A549 (cell line): ENCODE results near the gene CCDC183. TPM values are rescaled to one million over a fixed set of nuclear protein-coding genes. Genes with fewer than 3 reads are reported as not detected.

ENCODE experiments used
- ATAC-seq, 2 experiments: fragments of 200-7000 bp in 1 of 2; fragments of >200 bp in 1 of 2; cut with Nextera tagmentation in 1 of 2; cut with Tn5 transposase in 1 of 2; 3 replicates each; pipeline versions ENCODE4 v1.8.0 to v1.9.1; 2018 to 2020; ENCODE audit warnings: mild to moderate bottlenecking in 1 of 2, moderate library complexity in 1 of 2
- CTCF ChIA-PET: fragments of 300-600 bp; sonication (Branson Sonifier 250); formaldehyde crosslinking; extraction: SDS; loops from one replicate; lab custom pipeline; 2021; ENCODE audit warnings: antibody characterized with exemption, inconsistent platforms; lab: Yijun Ruan, JAX
- POLR2A ChIA-PET: fragments of 350-600 bp; formaldehyde crosslinking; extraction: SDS; loops from one replicate; lab custom pipeline; 2021; ENCODE audit warnings: antibody characterized with exemption, inconsistent platforms; lab: Yijun Ruan, JAX
- DNase-seq, 2 experiments: peaks; one replicate each; pipeline versions ENCODE4 v3.0.0 to v3.0.0-alpha.2; 2011 to 2016; ENCODE audit warnings: low read depth in 1 of 2, low spot score in 1 of 2
- FAIRE-seq: peaks from 2 replicates; lab custom pipeline; 2011; peaks lifted over from hg19 to GRCh38; lab: Jason Lieb, UNC
- H3K27ac ChIP-seq, 2 experiments: fragments of >200 bp; sonication (Bioruptor Twin); formaldehyde crosslinking; 3 replicates each; pipeline ENCODE4 v1.5.1; 2016 to 2017
- H3K4me1 ChIP-seq: fragments of >200 bp; sonication (Bioruptor Twin); formaldehyde crosslinking; 3 replicates; pipeline ENCODE4 v1.6.1; 2016
- H3K4me2 ChIP-seq: fragments of >200 bp; sonication (Bioruptor Twin); formaldehyde crosslinking; 3 replicates; pipeline ENCODE4 v1.6.1; 2016
- H3K4me3 ChIP-seq: fragments of >200 bp; sonication (Bioruptor Twin); formaldehyde crosslinking; 3 replicates; pipeline ENCODE4 v1.5.1; 2016
- H3K9me3 ChIP-seq: fragments of >200 bp; sonication (Bioruptor Twin); formaldehyde crosslinking; 3 replicates; pipeline ENCODE4 v1.6.1; 2016
- ATOH8 ChIP-seq: fragments of 250-450 bp; sonication (Bioruptor Pico); IDR thresholded peaks from 2 replicates; pipeline ENCODE4 v1.5.0; 2020; ENCODE audit warnings: low read depth, mild to moderate bottlenecking, moderate library complexity
- BCL3 ChIP-seq: fragments of >200 bp; sonication (Bioruptor Twin); formaldehyde crosslinking; IDR thresholded peaks from 3 replicates; pipeline ENCODE4 v1.6.1; 2016
- BHLHE40 ChIP-seq: IDR thresholded peaks from 2 replicates; pipeline ENCODE4 v1.6.1; 2012; ENCODE audit warnings: low read depth, low read length, inconsistent platforms
- CHD2 ChIP-seq: fragments of 150-350 bp; IDR thresholded peaks from 2 replicates; pipeline ENCODE4 v1.6.1; 2014; ENCODE audit warnings: low read length; ENCODE audit not compliant: partially characterized antibody
- CHD4 ChIP-seq: fragments of 200-600 bp; sonication (generic); IDR thresholded peaks from 2 replicates; pipeline ENCODE4 v1.6.1; 2016; ENCODE audit warnings: antibody characterized with exemption, mild to moderate bottlenecking, borderline replicate concordance
- EHF ChIP-seq: fragments of 250-450 bp; sonication (Bioruptor Pico); IDR thresholded peaks from 2 replicates; pipeline ENCODE4 v1.5.0; 2020; ENCODE audit warnings: mild to moderate bottlenecking
- ELK1 ChIP-seq: fragments of 150-350 bp; IDR thresholded peaks from 2 replicates; pipeline ENCODE4 v1.6.1; 2014; ENCODE audit warnings: low read depth, mild to moderate bottlenecking, low read length
- ESRRA ChIP-seq: fragments of 150-350 bp; IDR thresholded peaks from 2 replicates; pipeline ENCODE4 v1.6.1; 2014; ENCODE audit warnings: mild to moderate bottlenecking, low read length, borderline replicate concordance
- FOSB ChIP-seq: fragments of 250-450 bp; sonication (Bioruptor Pico); IDR thresholded peaks from 2 replicates; pipeline ENCODE4 v1.5.0; 2020; ENCODE audit warnings: mild to moderate bottlenecking, moderate library complexity
- GATA3 ChIP-seq: IDR thresholded peaks from 2 replicates; pipeline ENCODE4 v1.6.1; 2012; ENCODE audit warnings: borderline replicate concordance
- HDAC2 ChIP-seq: fragments of 200-600 bp; sonication (generic); IDR thresholded peaks from 2 replicates; pipeline ENCODE4 v1.6.1; 2016
- HMGXB4 ChIP-seq: fragments of 250-450 bp; sonication (Bioruptor Pico); IDR thresholded peaks from 2 replicates; pipeline ENCODE4 v1.5.0; 2021; ENCODE audit warnings: mild to moderate bottlenecking, moderate library complexity, borderline replicate concordance
- MAFK ChIP-seq: fragments of 450-650 bp; IDR thresholded peaks from 2 replicates; pipeline ENCODE4 v1.6.1; 2014; ENCODE audit not compliant: partially characterized antibody
- MAX ChIP-seq: IDR thresholded peaks from 2 replicates; pipeline ENCODE4 v1.6.1; 2012
- PHF8 ChIP-seq: fragments of 200-600 bp; sonication (generic); IDR thresholded peaks from 2 replicates; pipeline ENCODE4 v1.6.1; 2016; ENCODE audit warnings: low read depth, mild to moderate bottlenecking, antibody characterized with exemption, moderate library complexity, borderline replicate concordance
- RFX5 ChIP-seq: fragments of 450-650 bp; IDR thresholded peaks from 2 replicates; pipeline ENCODE4 v1.7.1; 2014; ENCODE audit warnings: antibody characterized with exemption, mild to moderate bottlenecking, moderate library complexity
- SREBF2 ChIP-seq: fragments of 450-650 bp; IDR thresholded peaks from 2 replicates; pipeline ENCODE4 v1.6.1; 2014; ENCODE audit warnings: mild to moderate bottlenecking, moderate library complexity
- TFCP2L1 ChIP-seq: fragments of 250-450 bp; sonication (Bioruptor Pico); IDR thresholded peaks from 2 replicates; pipeline ENCODE4 v1.5.0; 2021; ENCODE audit warnings: mild to moderate bottlenecking
- ZC3H11A ChIP-seq: fragments of 450-650 bp; IDR thresholded peaks from 2 replicates; pipeline ENCODE4 v1.6.1; 2014; ENCODE audit warnings: antibody characterized with exemption, mild to moderate bottlenecking
- ZNF302 ChIP-seq: fragments of 250-450 bp; sonication (Bioruptor Pico); IDR thresholded peaks from 2 replicates; pipeline ENCODE4 v1.9.0; 2021; ENCODE audit warnings: inconsistent platforms, mild to moderate bottlenecking, moderate library complexity
- WGBS: methylation state at CpG from one replicate; pipeline ENCODE4 v1.1.6; 2017; ENCODE audit errors: missing lambda C conversion rate; 5-methylcytosine and 5-hydroxymethylcytosine counted together
- polyA plus RNA-seq, 4 experiments: library from polyadenylated mRNA; depleted of rRNA in 3 of 4; stranded (reverse); fragments of >200 nt; fragmentation: RNase III in 1 of 4; extraction: RNeasy Plus Mini Kit Qiagen cat#74134 plus additional on column Dnase treatment in 1 of 4; gene quantifications; 2 replicates in 3 of 4; 3 replicates in 1 of 4; pipeline ENCODE4 v1.2.3, GENCODE V29; 2011 to 2017

CCDC183 gene
- polyA plus RNA-seq, 2 of the 4 experiments (the other 2 are of a cell fraction): 0.90 to 1.4 TPM

GRCh38 chr9:136805207-136805740, 9.1 kb downstream of the CCDC183 start (continued):
- TF ChIP-seq PHF8 (no peak), FOSB (CRISPR knock-in tag) (no peak), BCL3 (no peak)

GRCh38 chr9:136806067-136806466, 9.9 kb downstream of the CCDC183 start:
- no peak for FAIRE-seq
- no peak for DNase-seq
- Histone ChIP-seq H3K4me1 (peaks cover 28% of the 10 kb centered on the region), H3K4me2 (no peak overlapping the region), H3K9me3 (no peaks in the 10 kb centered on the region), H3K4me3 (no peak overlapping the region), H3K27ac (no peak overlapping the region; a peak in 1 of 6 replicates)
- POLR2A ChIA-PET: interaction anchor here (0.9 kb wide), 1 partner anchor 79 kb away, joined by 3 read pairs; no protein-coding TSS in a partner anchor
- no peak for ATAC-seq
- TF ChIP-seq CHD2: no peak
- no peak for TF ChIP-seq TFCP2L1
- no peak for TF ChIP-seq ZNF302 (CRISPR knock-in tag)
- no peak for TF ChIP-seq HMGXB4 (CRISPR knock-in tag)
- no peak for TF ChIP-seq EHF
- no peak for TF ChIP-seq CHD4
- no peak for TF ChIP-seq ELK1
- TF ChIP-seq MAX: no peak
- no peak for TF ChIP-seq RFX5
- no peak for TF ChIP-seq ZC3H11A
- no peak for TF ChIP-seq ATOH8 (CRISPR knock-in tag)
- TF ChIP-seq FOSB (CRISPR knock-in tag): no peak
- TF ChIP-seq SREBF2: no peak
- TF ChIP-seq MAFK: no peak
- no peak for TF ChIP-seq ESRRA
- TF ChIP-seq BHLHE40: no peak
- TF ChIP-seq GATA3: no peak
- no peak for TF ChIP-seq HDAC2
- 94% methylated on average over 9 of the region's 10 CpGs for WGBS
- CTCF ChIA-PET: interaction anchor here (0.6 to 9.9 kb wide), 11 partner anchors 9 to 430 kb away, joined by 3 to 110 read pairs (median 3); partner anchors contain the start of genes AJM1 and TMEM141
